Trophoblast cell (in vitro differentiated cells and primary cell): Measurements from ENCODE around the gene C1orf159.

Source experiments
- DNase-seq, 2 donors: peaks; one replicate each; pipeline ENCODE4 v3.0.0-alpha.2; 2016
- H2AFZ ChIP-seq: 2 replicates; pipeline ENCODE4 v1.6.1; 2013; ENCODE audit warnings: low read length, moderate library complexity, mild to moderate bottlenecking; ENCODE audit not compliant: insufficient read depth, poor library complexity
- H2AK5ac ChIP-seq: 2 replicates; pipeline ENCODE4 v1.6.1; 2013; ENCODE audit warnings: mild to moderate bottlenecking, low read length
- H2BK120ac ChIP-seq: 2 replicates; pipeline ENCODE4 v1.6.1; 2013; ENCODE audit warnings: low read length, mild to moderate bottlenecking, moderate library complexity; ENCODE audit not compliant: insufficient read depth, poor library complexity
- H2BK12ac ChIP-seq: 2 replicates; pipeline ENCODE4 v1.6.1; 2013; ENCODE audit warnings: mild to moderate bottlenecking, low read length, moderate library complexity
- H2BK5ac ChIP-seq: 2 replicates; pipeline ENCODE4 v1.6.1; 2013; ENCODE audit warnings: low read length, low read depth, moderate library complexity, mild to moderate bottlenecking; ENCODE audit not compliant: poor library complexity
- H3K14ac ChIP-seq: 2 replicates; pipeline ENCODE4 v1.6.1; 2013; ENCODE audit warnings: mild to moderate bottlenecking, low read length
- H3K18ac ChIP-seq: 2 replicates; pipeline ENCODE4 v1.6.1; 2013; ENCODE audit warnings: mild to moderate bottlenecking, low read length
- H3K23ac ChIP-seq: 2 replicates; pipeline ENCODE4 v1.6.1; 2013; ENCODE audit warnings: low read length
- H3K27ac ChIP-seq: 2 replicates; pipeline ENCODE4 v1.5.1; 2013; ENCODE audit warnings: low read depth, mild to moderate bottlenecking, inconsistent platforms, low read length, moderate library complexity
- H3K27me3 ChIP-seq: 2 replicates; pipeline ENCODE4 v1.6.1; 2013; ENCODE audit warnings: inconsistent platforms, mild to moderate bottlenecking, low read length, moderate library complexity; ENCODE audit not compliant: insufficient read depth
- H3K36me3 ChIP-seq, 2 experiments: 1 replicate in 1 of 2; 2 replicates in 1 of 2; pipeline ENCODE4 v1.6.1; 2013; ENCODE audit warnings: low read length in 2 of 2, mild to moderate bottlenecking in 2 of 2, moderate library complexity in 1 of 2; ENCODE audit not compliant: insufficient read depth in 2 of 2, control insufficient read depth in 1 of 2
- H3K4ac ChIP-seq: 2 replicates; pipeline ENCODE4 v1.6.1; 2013; ENCODE audit warnings: low read depth, mild to moderate bottlenecking, low read length, moderate library complexity
- H3K4me1 ChIP-seq, 2 experiments: 1 replicate in 1 of 2; 2 replicates in 1 of 2; pipeline ENCODE4 v1.6.1; 2013; ENCODE audit warnings: low read length in 2 of 2, mild to moderate bottlenecking in 2 of 2, moderate library complexity in 1 of 2; ENCODE audit not compliant: insufficient read depth in 2 of 2, control insufficient read depth in 1 of 2
- H3K4me2 ChIP-seq: 2 replicates; pipeline ENCODE4 v1.6.1; 2013; ENCODE audit warnings: inconsistent platforms, mild to moderate bottlenecking, low read length, moderate library complexity
- H3K4me3 ChIP-seq: 2 replicates; pipeline ENCODE4 v1.5.1; 2013; ENCODE audit warnings: mild to moderate bottlenecking, low read depth, low read length, inconsistent platforms
- H3K79me1 ChIP-seq: one replicate; pipeline ENCODE4 v1.6.1; 2013; ENCODE audit warnings: low read length
- H3K79me2 ChIP-seq: 2 replicates; pipeline ENCODE4 v1.6.1; 2013; ENCODE audit warnings: low read length, mild to moderate bottlenecking; ENCODE audit not compliant: control insufficient read depth, insufficient read depth, poor library complexity
- H3K9ac ChIP-seq: 2 replicates; pipeline ENCODE4 v1.6.1; 2013; ENCODE audit warnings: mild to moderate bottlenecking, low read length
- H3K9me3 ChIP-seq: 2 replicates; pipeline ENCODE4 v1.6.1; 2013; ENCODE audit warnings: low read depth, mild to moderate bottlenecking, control low read depth, inconsistent platforms, low read length; ENCODE audit not compliant: insufficient read depth
- H4K12ac ChIP-seq: 2 replicates; pipeline ENCODE4 v1.6.1; 2013; ENCODE audit warnings: low read depth, mild to moderate bottlenecking, low read length, moderate library complexity
- H4K8ac ChIP-seq: 2 replicates; pipeline ENCODE4 v1.6.1; 2013; ENCODE audit warnings: low read depth, mild to moderate bottlenecking, low read length, moderate library complexity
- H4K91ac ChIP-seq: one replicate; pipeline ENCODE4 v1.6.1; 2013; ENCODE audit warnings: low read depth, mild to moderate bottlenecking, low read length, moderate library complexity
- WGBS: extraction: QIAGEN DNeasy Blood & Tissue Kit; methylation state at CpG from one replicate; pipeline ENCODE4 v1.1.7; 2013; ENCODE audit warnings: missing lambda C conversion rate; ENCODE audit not compliant: insufficient read length, insufficient coverage; ENCODE audit errors: extremely low coverage; 5-methylcytosine and 5-hydroxymethylcytosine counted together

C1orf159 gene

GRCh38 chr1:1140673-1141072, 24.8 kb upstream of the C1orf159 start:
- Histone ChIP-seq H2BK12ac (no peak overlapping the region), H3K18ac (no peak overlapping the region), H3K36me3 (no peaks in the 10 kb centered on the region), H3K79me2 (no peaks in the 10 kb centered on the region), H3K79me1 (no peaks in the 10 kb centered on the region), H2AFZ (no peak overlapping the region), H3K4me3 (no peak overlapping the region), H3K4me1 (peaks cover 0 to 4% of the 10 kb centered on the region in 2 experiments), H3K27me3 (peaks cover 16% of the 10 kb centered on the region), H3K23ac (no peak overlapping the region), H2BK5ac (no peak overlapping the region), H3K27ac (no peak overlapping the region), H3K4ac (no peak overlapping the region), H4K91ac (no peak overlapping the region), H2AK5ac (no peak overlapping the region), H4K12ac (no peak overlapping the region), H2BK120ac (no peak overlapping the region), H3K4me2 (no peak overlapping the region), H3K9me3 (peaks cover 8% of the 10 kb centered on the region), H3K14ac (no peak overlapping the region), H3K9ac (no peak overlapping the region), H4K8ac (no peak overlapping the region)
- WGBS = no CpG with 5 or more reads among the region's 18 CpGs
- DNase-seq = no peak

GRCh38 chr1:1137256-1138045, 21.6 kb upstream of the C1orf159 start:
- Histone ChIP-seq H3K4me2 (no peak overlapping the region), H3K9me3 (peaks cover 10% of the 10 kb centered on the region), H3K9ac (no peak overlapping the region), H3K27me3 (peaks cover 17% of the 10 kb centered on the region), H2AK5ac (no peak overlapping the region), H3K27ac (no peak overlapping the region), H3K4ac (no peak overlapping the region), H3K79me1 (no peaks in the 10 kb centered on the region), H3K23ac (no peak overlapping the region), H2BK12ac (no peak overlapping the region), H2AFZ (no peak overlapping the region), H3K18ac (no peak overlapping the region), H3K36me3 (no peaks in the 10 kb centered on the region), H4K8ac (no peak overlapping the region), H4K91ac (no peak overlapping the region), H3K14ac (no peak overlapping the region), H3K79me2 (peaks cover 1% of the 10 kb centered on the region), H4K12ac (no peak overlapping the region), H2BK120ac (no peak overlapping the region), H3K4me1 (peaks cover 5 to 6% of the 10 kb centered on the region in 2 experiments), H3K4me3 (no peak overlapping the region), H2BK5ac (no peak overlapping the region)
- WGBS = no CpG with 5 or more reads among the region's 36 CpGs
- no peak for DNase-seq

DNA sequence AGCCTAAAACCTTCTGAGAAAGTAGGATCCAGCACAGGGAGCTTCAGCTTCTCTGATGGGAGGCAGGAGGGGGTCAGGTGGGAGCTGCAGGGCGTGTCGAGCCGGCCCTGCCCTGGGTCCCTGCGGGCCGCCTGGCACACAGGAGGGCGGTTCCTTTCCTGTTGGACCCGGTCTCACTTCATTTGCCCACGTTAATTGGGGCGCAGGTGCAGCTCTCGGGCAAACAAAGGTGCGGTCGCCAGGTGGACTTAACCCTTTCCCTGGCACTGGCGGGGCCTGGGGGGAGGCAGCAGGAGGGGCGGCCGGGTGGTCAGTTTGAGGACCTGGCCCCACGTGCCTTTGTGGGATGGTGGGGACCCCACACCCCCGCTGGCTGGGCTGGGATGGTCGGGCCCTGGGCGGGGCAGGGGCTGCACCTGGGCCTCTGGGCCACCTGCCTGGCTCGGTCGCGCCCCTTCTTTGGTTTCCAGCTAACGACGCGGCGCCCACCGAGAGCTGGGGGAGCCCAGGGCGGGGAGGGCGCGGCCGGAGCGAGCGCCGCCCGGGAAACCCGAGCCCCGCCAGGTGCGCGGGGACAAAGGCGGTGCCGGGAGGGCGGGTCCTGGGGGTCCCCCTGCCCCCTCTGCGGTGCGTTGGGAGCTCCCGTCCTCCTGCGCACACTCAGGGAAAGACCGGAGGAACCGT, 20.8 kb upstream of the C1orf159 start:
- H3K4me3 ChIP-seq = no peak overlapping the region
- WGBS = no CpG with 5 or more reads among the region's 48 CpGs
- H3K18ac ChIP-seq = no peak overlapping the region
- H4K12ac ChIP-seq = no peak overlapping the region
- H3K4me1 ChIP-seq = peaks cover 9 to 10% of the 10 kb centered on the region in 2 experiments
- peaks cover 1% of the 10 kb centered on the region for H3K79me2 ChIP-seq
- no peak overlapping the region for H4K91ac ChIP-seq
- H3K14ac ChIP-seq = no peak overlapping the region
- no peak overlapping the region for H3K9ac ChIP-seq
- H4K8ac ChIP-seq = no peak overlapping the region
- H3K4ac ChIP-seq = no peak overlapping the region
- H2BK5ac ChIP-seq = no peak overlapping the region
- H3K27me3 ChIP-seq = peaks cover 17% of the 10 kb centered on the region
- H2AFZ ChIP-seq = no peak overlapping the region
- H3K27ac ChIP-seq = no peak overlapping the region
- H3K4me2 ChIP-seq = no peak overlapping the region
- peaks cover 10% of the 10 kb centered on the region for H3K9me3 ChIP-seq
- H2AK5ac ChIP-seq = no peak overlapping the region
- no peak for DNase-seq
- no peak overlapping the region for H3K23ac ChIP-seq
- no peak overlapping the region for H2BK120ac ChIP-seq
- H3K79me1 ChIP-seq = peaks cover 2% of the 10 kb centered on the region
- no peak overlapping the region for H2BK12ac ChIP-seq
- H3K36me3 ChIP-seq = no peaks in the 10 kb centered on the region

DNA sequence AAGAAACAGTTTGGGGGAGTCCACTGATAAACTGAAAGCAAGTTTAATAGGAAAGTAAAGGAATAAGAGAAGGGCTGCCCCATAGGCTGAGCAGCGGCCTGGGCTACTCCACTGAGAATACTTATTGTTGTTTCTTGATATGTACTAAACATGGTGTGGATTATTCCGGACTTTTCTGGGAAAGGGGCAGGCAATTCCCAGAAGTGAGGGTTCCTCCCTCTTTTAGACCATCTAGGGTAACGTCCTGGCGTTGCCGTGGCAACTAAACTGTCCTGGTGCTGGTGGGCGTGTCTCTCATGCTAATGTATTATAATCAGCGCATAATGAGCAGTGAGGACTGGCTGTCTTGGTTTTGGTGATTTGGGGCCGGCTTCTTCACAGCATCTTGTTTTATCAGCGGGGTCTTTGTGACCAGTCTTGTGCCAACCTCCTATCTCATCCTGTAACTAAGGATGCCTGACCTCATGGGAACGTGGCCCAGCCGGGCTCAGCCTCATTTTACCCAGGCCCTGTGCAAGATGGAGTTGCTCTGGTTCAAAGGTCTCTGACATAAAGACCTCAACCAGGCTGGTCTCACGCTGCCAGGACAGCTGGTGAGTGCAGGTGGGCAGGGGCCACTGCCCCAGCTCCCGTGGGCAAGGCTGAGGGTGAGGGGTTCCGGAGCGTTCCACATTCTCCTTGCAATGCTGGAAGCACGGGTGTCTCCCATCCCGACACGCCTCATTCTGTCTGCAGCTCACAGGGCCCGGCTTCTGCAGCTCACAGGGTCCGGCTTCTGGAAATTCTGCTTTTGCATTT, 19.6 kb upstream of the C1orf159 start:
- no CpG with 5 or more reads among the region's 20 CpGs for WGBS
- Histone ChIP-seq H3K9ac (no peak overlapping the region), H3K4me3 (no peak overlapping the region), H3K79me1 (peaks cover 2% of the 10 kb centered on the region), H3K14ac (no peak overlapping the region), H3K27ac (no peak overlapping the region), H2AFZ (no peak overlapping the region), H4K8ac (no peak overlapping the region), H3K9me3 (peaks cover 10% of the 10 kb centered on the region), H3K79me2 (peaks cover 1% of the 10 kb centered on the region), H2BK120ac (no peak overlapping the region), H2BK5ac (no peak overlapping the region), H3K18ac (no peak overlapping the region), H3K4ac (no peak overlapping the region), H3K27me3 (peaks cover 17% of the 10 kb centered on the region), H4K12ac (no peak overlapping the region), H3K36me3 (no peaks in the 10 kb centered on the region), H2AK5ac (no peak overlapping the region), H3K4me1 (peaks cover 9 to 10% of the 10 kb centered on the region in 2 experiments), H2BK12ac (no peak overlapping the region), H4K91ac (no peak overlapping the region), H3K23ac (no peak overlapping the region), H3K4me2 (no peak overlapping the region)
- DNase-seq = no peak
